ENCODE results near the gene ALG1L2.
"Not testable (repeated sequence)": the region's sequence is repeated elsewhere in the genome, so short reads cannot be mapped to it uniquely, and the experiment has no call there.

Gene ALG1L2

DNA sequence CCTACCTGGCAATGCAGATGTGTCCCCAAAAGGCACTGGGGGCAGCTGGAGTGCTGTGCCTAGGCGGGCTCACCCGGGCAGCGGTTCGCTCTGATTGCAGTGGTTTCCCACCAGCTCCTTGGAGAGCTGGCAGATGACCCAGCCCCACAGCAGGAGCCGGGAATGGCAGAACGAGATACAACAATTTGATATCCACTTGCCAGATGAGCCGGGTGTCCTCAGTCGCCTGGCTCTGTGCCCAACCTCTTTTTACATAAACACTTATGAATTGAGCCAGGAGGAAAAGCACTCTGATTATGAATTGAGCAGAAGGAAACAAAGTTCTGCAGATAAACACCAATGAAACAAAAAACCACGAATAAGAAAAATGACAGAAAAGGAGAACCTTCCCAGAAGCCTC, 38.2 kb downstream of the ALG1L2 start:
- not testable (repeated sequence) for DNase-seq (ENCODE audit: insufficient read length, low spot score); FAIRE-seq

- not testable (repeated sequence) for DNase-seq (ENCODE audit: insufficient read length, low spot score); FAIRE-seq
These were observed 38.7 kb downstream of the ALG1L2 start for GRCh38 chr3:130120291-130120690.

- not testable (repeated sequence) for DNase-seq (ENCODE audit: insufficient read length, low spot score); FAIRE-seq
These were observed 41.5 kb downstream of the ALG1L2 start for GRCh38 chr3:130122891-130123775.

- DNase-seq (ENCODE audit: insufficient read length, low spot score); FAIRE-seq: not testable (repeated sequence)
These were observed 43.8 kb downstream of the ALG1L2 start for GRCh38 chr3:130125406-130125805.

GRCh38 chr3:130136337-130136736, 54.7 kb downstream of the ALG1L2 start:
- DNase-seq (ENCODE audit: insufficient read length, low spot score); FAIRE-seq: not testable (repeated sequence)

GRCh38 chr3:130137685-130138084, 56.1 kb downstream of the ALG1L2 start:
- not testable (repeated sequence) for DNase-seq (ENCODE audit: insufficient read length, low spot score); FAIRE-seq

GRCh38 chr3:130138992-130139391, 57.4 kb downstream of the ALG1L2 start:
- not testable (repeated sequence) for FAIRE-seq; DNase-seq (ENCODE audit: insufficient read length, low spot score)

DNA sequence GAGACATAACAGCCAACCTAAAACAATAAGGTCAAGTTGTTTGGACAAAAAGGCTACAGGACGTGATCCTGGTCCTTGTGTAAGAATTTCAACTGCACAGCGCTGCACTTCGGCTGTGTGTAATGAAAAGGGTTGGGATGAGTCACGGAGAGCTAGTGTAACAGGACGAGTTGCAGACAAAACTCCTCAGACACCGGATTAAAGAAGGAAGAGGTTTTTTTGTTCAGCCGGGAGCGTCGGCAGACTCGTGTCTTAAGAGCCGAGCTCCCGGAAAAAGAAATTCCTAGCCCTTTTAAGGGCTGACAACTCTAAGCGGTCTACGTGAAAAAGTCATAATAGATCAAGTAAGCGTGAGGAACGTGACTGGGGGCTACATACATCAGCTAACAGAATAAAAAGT, 59.1 kb downstream of the ALG1L2 start:
- FAIRE-seq; DNase-seq (ENCODE audit: insufficient read length, low spot score): not testable (repeated sequence)

GRCh38 chr3:130143648-130144327, 62.2 kb downstream of the ALG1L2 start:
- not testable (repeated sequence) for DNase-seq (ENCODE audit: insufficient read length, low spot score); FAIRE-seq

- FAIRE-seq; DNase-seq (ENCODE audit: insufficient read length, low spot score): not testable (repeated sequence)
These were observed 62.7 kb downstream of the ALG1L2 start for GRCh38 chr3:130144328-130144650.

DNA sequence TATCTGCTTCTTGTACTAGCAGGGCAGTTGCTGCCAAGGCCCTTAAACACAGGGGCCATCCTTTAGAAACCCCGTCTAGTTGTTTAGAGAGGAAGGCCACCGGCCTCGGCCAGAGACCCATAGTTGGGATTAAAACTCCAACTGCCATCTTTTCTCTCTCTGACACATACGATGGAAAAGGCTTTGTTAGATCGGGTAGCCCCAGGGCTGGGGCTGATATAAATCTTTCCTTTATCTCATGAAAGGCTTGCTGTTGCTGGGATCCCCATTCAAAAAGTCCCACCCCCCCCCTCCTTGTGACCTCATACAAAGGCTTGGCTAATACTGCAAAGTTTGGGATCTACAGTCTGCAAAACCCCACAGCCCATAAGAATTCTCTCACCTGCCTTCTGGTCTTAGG, 63.8 kb downstream of the ALG1L2 start:
- DNase-seq (ENCODE audit: insufficient read length, low spot score); FAIRE-seq: not testable (repeated sequence)

DNA sequence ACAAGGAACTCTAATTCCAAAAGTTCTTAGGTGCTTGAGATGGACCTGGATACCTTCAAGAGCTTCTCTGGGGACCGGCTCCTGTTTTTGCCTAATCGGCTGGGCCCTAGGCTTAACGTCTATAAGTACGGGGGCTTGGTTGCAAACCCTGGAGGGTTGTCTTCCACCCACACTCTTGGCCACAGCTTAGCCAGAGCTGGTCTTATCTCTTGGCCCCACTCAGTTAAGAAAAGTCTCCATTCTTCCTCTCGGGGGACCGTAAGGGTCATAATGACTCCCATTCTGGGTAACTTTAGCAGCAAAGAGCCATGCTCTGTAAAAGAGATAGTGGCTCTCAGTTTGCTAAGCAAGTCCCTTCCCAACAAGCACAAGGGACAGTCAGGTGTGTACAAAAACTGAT, 64.8 kb downstream of the ALG1L2 start:
- not testable (repeated sequence) for DNase-seq (ENCODE audit: insufficient read length, low spot score); FAIRE-seq

All from GM19239 (cell line).